Stimulated activated CD8-positive, alpha-beta memory T cell treated with anti-CD3 and anti-CD28 coated beads, Interleukin-12 subunit alpha, Interleukin-12 subunit beta, amount 100 ng/mL, for 24 hours (primary cell): ENCODE measurements around the gene VMP1.

ENCODE experiments used
- DNase-seq: peaks from one replicate; pipeline ENCODE4 v3.0.0-alpha.2; 2020; ENCODE audit errors: extremely low read depth

The VMP1 gene

DNA sequence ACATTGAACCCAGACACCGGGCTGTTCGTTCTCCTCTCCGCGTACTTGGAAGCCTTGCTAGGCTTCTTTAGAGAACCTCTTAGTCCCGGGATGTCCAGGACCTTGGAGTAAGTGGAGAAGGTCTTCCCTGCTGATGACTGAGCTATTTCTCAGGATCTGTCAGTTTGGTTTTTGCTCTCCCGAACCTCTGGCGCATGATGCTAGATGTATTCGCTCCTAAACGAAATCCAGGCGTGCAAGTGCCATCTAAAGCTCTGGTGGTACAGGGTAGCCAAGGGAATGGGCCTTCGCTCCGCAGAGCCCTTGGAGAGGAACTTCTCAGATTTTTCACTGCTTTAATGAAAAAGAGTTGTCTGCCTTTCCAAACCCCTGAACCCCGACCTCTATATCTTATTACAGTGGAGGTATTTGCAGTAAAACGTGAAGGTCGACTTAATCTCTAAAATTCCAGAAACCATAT is 547 bp downstream of the VMP1 start:
- DNase-seq: no peak

DNA sequence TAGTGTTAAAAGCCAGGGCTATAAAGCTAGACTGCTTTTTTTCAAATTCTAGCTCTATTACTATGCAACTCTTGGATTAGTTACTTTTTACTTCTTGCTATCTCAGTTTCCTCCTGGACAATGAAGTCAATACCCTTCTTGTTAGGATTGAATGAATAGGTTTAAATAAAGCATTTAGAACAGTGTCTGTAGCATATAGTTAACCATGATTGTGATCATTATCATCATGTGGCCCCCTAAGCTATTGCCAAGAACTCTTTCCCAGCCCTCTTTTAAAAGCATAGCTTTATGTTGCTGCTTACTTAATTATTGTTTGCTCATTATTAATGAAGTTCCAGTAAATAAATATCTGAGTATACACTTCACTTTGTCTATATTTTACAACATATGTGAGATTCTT is 4.5 kb downstream of the VMP1 start:
- DNase-seq: no peak

GRCh38 chr17:59712862-59713261 is 5.4 kb downstream of the VMP1 start:
- no peak for DNase-seq

DNA sequence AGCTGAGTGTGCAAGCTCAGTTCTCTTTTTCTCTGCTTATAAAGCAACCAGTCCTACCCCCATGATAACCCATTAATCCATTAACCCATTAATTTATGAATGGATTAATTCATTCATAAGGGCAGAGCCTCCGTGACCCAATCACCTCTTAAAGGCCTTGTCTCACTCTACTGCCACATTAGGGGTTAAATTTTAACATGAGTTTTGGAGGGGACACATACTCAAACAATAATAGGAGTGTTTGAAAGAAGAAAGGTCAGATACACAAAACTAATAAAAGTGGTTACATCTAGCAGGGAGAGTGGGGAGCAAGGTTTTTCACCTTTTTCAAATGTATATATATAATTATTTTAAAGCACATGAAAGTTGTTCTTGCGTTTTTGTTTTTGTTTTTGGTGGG is 6.8 kb downstream of the VMP1 start:
- DNase-seq: no peak

DNA sequence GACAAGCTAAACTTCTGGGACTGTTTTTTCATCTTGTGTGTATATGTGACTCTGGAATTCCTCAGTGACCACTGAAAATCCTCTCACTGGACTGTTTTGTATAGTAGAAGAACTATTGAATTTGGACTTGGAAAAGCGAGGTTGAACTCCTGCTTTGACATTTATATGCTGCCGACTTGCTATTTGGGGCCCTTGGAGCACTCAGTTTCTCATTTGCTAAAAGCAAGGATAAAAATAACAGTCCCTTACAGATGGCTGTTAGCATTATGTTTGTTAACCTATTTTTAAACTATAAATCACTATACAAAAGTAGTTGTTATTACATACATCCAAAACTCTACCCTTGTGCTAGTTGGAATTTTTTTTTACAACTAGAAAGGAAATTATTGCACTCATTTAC is 9.0 kb downstream of the VMP1 start:
- no peak for DNase-seq

GRCh38 chr17:59719526-59719925 is 12.1 kb downstream of the VMP1 start:
- no peak for DNase-seq

GRCh38 chr17:59722623-59723022 is 15.2 kb downstream of the VMP1 start:
- no peak for DNase-seq

GRCh38 chr17:59723041-59723440 is 15.6 kb downstream of the VMP1 start:
- no peak for DNase-seq

DNA sequence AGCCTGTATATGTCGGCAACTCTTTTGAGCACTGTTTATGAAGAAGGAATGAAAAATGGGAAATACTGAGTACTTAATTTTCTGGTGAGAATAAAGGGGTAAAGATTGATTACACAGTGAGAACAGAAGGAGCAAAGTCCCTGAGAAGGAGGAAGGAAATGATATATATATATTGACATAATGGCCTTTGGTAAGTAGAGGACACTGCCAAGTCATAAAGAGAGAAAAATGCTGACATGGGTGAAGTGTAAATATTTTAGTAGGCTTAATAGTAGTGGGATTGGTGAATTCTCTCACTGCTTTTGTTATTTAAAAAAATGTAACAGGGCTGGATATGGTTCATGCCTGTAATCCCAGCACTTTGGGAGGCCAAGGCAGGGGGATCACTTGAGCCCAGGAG is 16.2 kb downstream of the VMP1 start:
- no peak for DNase-seq

GRCh38 chr17:59725691-59726090 is 18.2 kb downstream of the VMP1 start:
- DNase-seq: no peak

DNA sequence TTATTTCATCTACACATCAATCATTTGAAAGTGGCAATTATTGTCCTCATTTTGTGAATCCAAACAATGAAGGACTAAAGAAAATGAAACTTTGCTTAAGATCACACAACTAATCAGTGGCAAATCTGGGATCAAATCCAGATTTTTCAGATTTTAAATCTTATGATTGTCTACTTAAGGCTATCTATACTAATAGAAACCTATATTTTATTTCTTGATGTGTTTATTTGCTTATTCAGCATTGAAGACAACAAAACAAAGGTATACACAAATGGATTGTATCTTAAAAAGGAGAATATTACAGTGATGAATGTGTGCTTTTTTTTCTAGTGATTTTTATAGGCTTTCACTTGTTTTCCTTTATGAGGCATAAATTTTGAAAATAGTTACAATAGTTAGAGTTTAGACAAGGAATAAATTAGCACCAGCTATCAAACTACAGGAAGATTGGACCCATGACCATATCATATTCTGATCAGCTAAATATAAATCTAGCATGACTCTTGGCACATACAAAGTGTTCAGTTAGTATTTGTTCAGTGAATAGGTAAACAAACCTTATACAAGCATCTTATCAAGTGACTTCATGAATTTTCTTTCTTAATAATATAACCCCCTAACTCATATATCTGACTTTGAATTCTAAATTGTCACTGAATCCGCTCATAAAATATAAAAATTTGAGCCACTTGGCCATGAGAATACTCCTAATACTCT is 20.5 kb downstream of the VMP1 start:
- no peak for DNase-seq

- DNase-seq: no peak
Measured at GRCh38 chr17:59730268-59730834, 22.9 kb downstream of the VMP1 start.

DNA sequence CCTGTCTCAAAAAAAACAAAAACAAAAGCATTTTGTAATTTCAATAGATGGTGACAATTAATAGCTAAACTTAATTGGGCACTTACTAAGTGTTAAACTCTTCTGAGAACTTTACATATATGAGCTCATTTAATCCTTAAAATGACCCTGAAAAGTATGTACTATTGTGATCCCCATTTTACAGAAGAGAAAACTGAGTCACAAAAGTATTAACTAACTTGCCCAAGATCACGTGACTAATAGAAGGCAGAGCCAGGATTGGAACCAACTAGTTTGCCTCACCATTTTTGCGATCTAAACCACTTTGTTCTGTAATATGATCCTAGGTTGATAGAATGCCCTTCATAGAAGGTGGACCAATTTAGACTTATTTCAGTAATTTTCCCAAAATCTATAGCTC is 26.2 kb downstream of the VMP1 start:
- no peak for DNase-seq

DNA sequence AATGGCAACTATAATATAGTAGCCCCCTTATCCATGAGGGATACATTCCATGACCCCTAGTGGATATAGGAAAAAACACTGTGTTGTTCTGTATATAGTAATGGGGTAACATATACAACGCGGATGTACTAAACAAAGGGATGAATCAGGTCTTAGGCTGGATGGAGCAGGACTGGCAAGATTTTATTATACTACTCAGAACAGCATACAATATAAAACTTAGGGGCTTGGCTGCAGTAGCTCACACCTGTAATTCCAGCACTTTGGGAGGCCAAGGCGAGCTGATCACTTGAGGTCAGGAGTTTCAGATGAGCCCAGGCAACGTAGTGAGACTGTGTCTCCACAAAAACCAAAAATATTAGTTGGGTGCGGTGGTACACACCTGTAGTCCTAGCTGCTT is 26.8 kb downstream of the VMP1 start:
- no peak for DNase-seq

DNA sequence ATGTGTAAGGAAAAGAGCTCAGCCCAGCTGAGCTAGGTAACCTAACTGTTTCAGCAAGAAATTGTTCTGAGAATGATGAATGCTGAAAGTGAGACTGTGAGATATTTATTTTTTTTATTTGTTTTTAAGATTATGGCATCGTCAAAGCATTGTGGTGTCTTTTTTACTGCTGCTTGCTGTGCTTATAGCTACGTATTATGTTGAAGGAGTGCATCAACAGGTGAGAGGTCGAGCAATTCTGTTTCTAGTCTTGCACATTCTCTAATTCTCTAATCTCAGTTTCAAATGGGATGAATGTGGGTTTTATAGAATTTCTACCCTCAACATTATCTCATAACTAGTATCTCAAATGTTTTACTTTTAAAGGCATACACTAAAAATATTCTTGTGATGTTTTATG is 29.9 kb downstream of the VMP1 start:
- DNase-seq: no peak

DNA sequence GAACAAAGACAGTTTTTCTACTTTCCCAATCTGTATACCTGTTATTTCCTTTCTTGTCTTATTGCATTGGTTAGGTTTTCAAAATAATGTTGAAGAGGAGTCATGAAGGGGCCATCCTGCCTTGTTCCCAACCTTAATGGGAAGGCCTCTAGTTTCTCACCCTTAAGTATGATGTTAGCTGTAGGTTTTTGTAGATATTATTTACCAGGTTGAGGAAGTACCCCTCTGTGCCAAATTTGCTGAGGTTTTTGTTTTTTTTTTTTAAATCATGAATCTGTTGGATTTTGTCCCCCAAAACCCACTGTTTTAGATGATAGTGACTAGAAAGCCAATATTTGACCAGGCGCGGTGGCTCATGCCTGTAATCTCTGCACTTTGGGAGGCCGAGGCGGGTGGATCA is 36.4 kb downstream of the VMP1 start:
- no peak for DNase-seq

DNA sequence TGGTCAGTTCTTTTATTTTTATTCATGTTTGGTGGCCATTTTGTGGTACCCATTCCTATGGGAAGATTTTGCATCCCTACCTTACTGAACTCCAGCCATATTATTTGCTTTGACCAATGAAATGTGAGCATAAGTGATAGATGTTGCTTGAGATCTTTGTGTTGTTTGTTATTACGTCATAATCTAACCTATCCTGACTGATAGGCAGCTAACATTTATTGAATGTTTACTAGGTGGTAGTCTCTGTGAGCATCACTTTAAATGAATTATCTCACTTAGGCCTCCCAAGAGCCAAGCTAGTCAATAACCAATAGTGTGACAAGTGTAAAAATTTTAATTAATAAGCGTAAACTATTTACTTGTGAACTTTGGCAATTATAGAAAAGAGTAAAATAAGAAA is 37.6 kb downstream of the VMP1 start:
- no peak for DNase-seq

- no peak for DNase-seq
Measured at GRCh38 chr17:59746849-59747445, 39.5 kb downstream of the VMP1 start.

DNA sequence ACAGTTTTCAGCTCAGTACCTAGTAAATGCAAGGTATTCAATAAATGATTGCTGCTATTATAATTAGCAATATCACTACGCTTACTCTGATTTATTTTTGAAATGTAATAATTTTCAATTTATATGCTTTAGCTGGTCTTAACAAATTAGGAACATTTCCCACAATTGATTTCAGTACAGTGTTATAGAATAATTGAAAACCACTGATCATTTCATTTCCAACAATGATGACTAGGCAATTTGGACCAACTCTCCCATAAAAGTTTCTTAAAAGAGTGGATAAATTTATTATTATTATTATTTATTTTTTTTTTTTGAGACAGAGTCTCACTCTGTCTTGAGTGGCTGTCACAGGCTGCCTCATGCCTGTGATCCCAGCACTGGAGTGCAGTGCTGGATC is 41.1 kb downstream of the VMP1 start:
- DNase-seq: no peak

DNA sequence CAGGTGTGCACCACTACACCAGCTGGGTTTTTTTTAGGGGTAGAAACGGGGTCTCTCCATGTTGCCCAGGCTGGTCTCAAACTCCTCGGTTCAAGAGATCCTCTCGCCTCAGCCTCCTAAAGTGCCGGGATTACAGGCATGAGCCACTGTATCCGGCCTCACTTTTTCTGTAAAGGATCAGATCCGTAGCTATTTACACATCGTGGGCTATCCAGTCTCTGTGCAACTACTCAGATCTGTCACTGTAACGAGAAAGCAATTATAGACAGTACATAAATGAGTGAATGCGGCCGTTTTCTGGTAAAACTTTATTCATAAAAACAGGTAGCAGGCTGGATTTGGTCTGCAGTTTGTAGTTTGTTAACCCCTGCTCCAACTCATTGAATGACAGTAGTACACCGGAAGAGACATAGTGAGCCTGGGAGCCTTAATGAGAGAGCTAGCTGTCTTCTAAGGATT is 44.5 kb downstream of the VMP1 start:
- no peak for DNase-seq

DNA sequence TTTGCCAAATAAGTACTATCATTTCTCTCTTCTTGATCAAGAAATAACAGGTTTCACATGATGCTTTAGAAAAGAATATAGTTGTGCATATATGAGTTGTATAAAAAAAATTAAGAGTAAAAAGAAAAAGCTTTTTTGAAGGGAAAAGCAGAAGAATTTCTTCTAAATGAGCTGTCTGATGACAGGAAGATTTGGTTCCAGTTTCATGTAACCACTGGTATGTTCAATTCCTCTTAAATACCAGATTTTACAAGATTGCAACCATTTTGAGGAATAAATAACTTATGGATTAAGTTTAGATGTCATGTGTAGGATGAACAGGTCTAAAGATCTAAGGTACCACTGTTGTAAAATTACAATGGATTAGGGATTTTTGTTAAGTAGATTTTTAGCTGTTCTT is 45.0 kb downstream of the VMP1 start:
- no peak for DNase-seq

- DNase-seq: no peak
Measured at GRCh38 chr17:59752922-59753321, 45.5 kb downstream of the VMP1 start.
